ENCODE results near the gene CLEC16A.
A peak's percentile ranks its signal among the peaks of the same experiment; 100 is the strongest.

Gene CLEC16A

GRCh38 chr16:10931977-10932632 lies 12.3 kb upstream of the CLEC16A start:
- DNase-seq, result no peak
- Mint-ChIP-seq H3K36me3 (ENCODE audit: low read depth) (peaks cover 94% of the 10 kb centered on the region), H3K4me1 (ENCODE audit: low read depth) (peaks cover 62% of the 10 kb centered on the region), H3K9me3 (no peaks in the 10 kb centered on the region), H3K4me3 (no peak overlapping the region), H3K27me3 (no peaks in the 10 kb centered on the region), H3K27ac (no peak overlapping the region)

DNA sequence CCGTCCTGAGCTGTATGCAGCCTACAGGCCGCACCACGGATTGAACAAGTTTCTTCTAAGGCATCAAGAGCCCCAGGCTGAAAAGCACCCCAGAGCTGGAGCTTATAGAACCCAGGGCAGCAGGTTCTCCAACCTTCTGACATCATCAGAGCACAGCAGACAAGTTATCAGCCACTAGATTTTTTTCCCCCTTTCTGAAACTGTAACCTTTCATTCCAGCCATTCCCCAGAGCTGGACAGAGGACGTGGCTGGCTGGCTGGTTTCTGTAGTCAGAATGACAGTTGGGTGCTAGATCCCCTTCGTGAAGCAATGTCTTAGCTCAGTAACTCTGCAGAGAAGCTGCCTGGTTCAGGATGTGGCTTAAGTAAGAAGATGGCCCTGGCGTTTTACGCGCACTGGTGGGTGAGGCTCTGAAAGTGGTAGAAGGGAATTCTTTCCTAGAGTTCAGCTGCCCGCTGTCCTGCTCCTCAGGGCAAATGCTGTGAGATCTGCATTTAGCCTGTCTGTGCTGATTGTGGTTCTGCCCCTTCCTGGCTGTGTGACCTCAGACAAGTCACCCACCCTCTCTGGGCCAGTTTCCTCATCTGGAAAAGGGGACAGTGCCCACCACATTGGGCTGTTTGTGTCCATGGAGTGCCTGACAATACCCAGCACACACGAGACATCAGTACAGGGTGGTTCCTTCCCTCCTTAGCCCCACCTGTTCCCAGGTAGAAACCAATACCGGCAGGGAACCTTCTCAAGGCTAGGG lies 11.2 kb upstream of the CLEC16A start:
- Mint-ChIP-seq H3K4me3 (no peak overlapping the region), H3K27ac (no peak overlapping the region), H3K27me3 (no peaks in the 10 kb centered on the region), H3K4me1 (ENCODE audit: low read depth) (peaks cover 72% of the 10 kb centered on the region), H3K36me3 (ENCODE audit: low read depth) (peaks cover 94% of the 10 kb centered on the region), H3K9me3 (no peaks in the 10 kb centered on the region)
- DNase-seq, result no peak

DNA sequence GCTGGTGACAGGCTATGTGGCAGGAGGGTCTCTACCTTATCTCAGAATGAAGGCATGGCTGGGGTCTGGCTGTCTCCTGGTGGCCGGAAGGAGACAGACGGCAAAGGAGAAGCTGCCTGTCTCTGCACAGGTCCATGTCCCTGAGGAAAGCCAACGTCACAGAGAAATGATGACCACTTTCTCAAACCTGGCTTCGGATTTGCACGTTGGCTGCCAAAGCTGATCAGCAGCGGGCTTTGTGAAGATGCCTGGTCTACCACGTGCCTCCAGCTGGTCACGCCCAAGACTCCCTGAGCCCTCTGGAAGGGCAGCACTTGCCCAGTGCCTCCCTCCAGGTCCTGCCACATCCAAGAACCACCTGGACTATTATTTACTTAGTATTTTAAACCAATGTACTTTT lies 10.5 kb upstream of the CLEC16A start:
- no peak for DNase-seq
- H3K27ac Mint-ChIP-seq, result no peak overlapping the region
- H3K4me3 Mint-ChIP-seq, result no peak overlapping the region
- peaks cover 80% of the 10 kb centered on the region for H3K4me1 Mint-ChIP-seq (ENCODE audit: low read depth)
- peaks cover 94% of the 10 kb centered on the region for H3K36me3 Mint-ChIP-seq (ENCODE audit: low read depth)
- H3K27me3 Mint-ChIP-seq, result no peaks in the 10 kb centered on the region
- H3K9me3 Mint-ChIP-seq, result no peaks in the 10 kb centered on the region

DNA sequence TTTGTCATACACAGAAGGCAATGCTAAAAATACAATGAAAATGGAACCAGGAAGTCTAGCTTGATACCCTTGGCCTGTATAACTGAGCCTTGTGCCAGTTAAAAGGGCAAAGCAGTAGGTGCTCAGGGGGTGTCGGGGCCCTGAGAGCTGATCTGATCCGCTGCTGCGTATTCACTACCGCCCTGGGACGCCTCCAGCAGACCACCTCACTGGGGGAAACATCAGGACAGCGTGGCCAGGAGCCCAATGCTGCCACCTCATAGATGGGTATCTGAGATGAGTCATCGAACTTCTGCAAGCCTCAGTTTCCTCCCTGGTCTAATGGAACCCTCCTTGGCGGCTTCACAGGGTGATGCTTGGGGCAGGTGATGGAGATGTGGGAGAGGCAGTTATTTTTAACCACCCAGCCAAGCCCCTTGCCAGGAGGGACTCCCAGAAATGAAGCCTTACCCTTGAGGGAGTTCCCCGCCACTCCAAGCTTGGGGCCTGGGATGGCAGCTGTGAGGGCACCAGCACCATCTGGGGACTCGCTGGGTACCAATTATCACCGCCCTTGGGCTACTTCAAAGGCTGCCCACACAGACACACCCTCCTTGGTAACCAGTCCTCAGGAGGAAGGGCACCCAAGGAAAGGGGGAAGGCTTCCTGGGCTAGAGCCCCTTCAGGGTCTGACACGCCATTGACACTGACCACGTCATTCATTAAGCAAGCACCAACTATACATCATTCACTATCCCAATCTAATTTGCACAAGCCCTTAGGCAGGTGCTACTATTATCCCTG lies 9.8 kb upstream of the CLEC16A start:
- Mint-ChIP-seq H3K27ac (no peak overlapping the region), H3K9me3 (no peaks in the 10 kb centered on the region), H3K36me3 (ENCODE audit: low read depth) (peaks cover 94% of the 10 kb centered on the region), H3K4me1 (ENCODE audit: low read depth) (peaks cover 86% of the 10 kb centered on the region), H3K27me3 (no peaks in the 10 kb centered on the region), H3K4me3 (no peak overlapping the region)
- no peak for DNase-seq

GRCh38 chr16:10935226-10935915 lies 9.0 kb upstream of the CLEC16A start:
- Mint-ChIP-seq H3K9me3 (no peaks in the 10 kb centered on the region), H3K27me3 (no peaks in the 10 kb centered on the region), H3K36me3 (ENCODE audit: low read depth) (peaks cover 95% of the 10 kb centered on the region), H3K27ac (no peak overlapping the region), H3K4me1 (ENCODE audit: low read depth) (peaks cover 90% of the 10 kb centered on the region), H3K4me3 (no peak overlapping the region)
- DNase-seq, result no peak

- no peaks in the 10 kb centered on the region for H3K27me3 Mint-ChIP-seq
These were observed 7.9 kb upstream of the CLEC16A start for GRCh38 chr16:10936272-10936984.

GRCh38 chr16:10937068-10937859 lies 7.1 kb upstream of the CLEC16A start:
- no peak for DNase-seq
- H3K27me3 Mint-ChIP-seq, result no peaks in the 10 kb centered on the region
- peak overlapping the region; percentile 84 for H3K27ac Mint-ChIP-seq
- no peaks in the 10 kb centered on the region for H3K9me3 Mint-ChIP-seq
- peak overlapping the region; percentile 94 for H3K4me3 Mint-ChIP-seq
- peaks cover 82% of the 10 kb centered on the region for H3K4me1 Mint-ChIP-seq (ENCODE audit: low read depth)
- peaks cover 92% of the 10 kb centered on the region for H3K36me3 Mint-ChIP-seq (ENCODE audit: low read depth)

More at GRCh38 chr16:10936272-10936984, 7.9 kb upstream of the CLEC16A start:
- Mint-ChIP-seq H3K9me3 (no peaks in the 10 kb centered on the region), H3K4me3 (no peak overlapping the region), H3K4me1 (ENCODE audit: low read depth) (peaks cover 88% of the 10 kb centered on the region), H3K27ac (no peak overlapping the region), H3K36me3 (ENCODE audit: low read depth) (peaks cover 98% of the 10 kb centered on the region)
- no peak for DNase-seq

DNA sequence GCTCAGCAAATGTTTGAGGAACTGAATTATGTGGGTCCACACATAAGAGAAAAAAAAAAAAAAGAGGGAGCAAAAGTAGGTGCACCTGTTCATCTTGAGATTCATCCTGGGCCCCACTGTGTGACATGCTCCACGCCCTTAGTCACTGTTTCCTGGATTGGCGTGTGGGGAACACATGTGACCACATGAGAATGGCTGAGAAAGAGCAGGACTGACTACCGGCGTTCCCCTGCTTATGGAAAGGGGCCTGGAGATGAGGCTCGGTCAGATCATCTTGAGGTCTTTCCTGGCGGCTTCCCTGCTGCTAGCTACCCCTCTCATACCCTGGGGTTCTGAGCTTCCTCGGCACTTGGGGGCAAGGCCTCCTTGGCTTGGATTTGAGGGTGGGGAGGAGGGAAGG lies 6.0 kb upstream of the CLEC16A start:
- Mint-ChIP-seq H3K27me3 (no peaks in the 10 kb centered on the region), H3K36me3 (ENCODE audit: low read depth) (peaks cover 84% of the 10 kb centered on the region), H3K9me3 (no peaks in the 10 kb centered on the region), H3K4me3 (peak overlapping the region; percentile 94), H3K27ac (peak overlapping the region; percentile 84), H3K4me1 (ENCODE audit: low read depth) (peaks cover 86% of the 10 kb centered on the region)
- DNase-seq, result peak; percentile 45

DNA sequence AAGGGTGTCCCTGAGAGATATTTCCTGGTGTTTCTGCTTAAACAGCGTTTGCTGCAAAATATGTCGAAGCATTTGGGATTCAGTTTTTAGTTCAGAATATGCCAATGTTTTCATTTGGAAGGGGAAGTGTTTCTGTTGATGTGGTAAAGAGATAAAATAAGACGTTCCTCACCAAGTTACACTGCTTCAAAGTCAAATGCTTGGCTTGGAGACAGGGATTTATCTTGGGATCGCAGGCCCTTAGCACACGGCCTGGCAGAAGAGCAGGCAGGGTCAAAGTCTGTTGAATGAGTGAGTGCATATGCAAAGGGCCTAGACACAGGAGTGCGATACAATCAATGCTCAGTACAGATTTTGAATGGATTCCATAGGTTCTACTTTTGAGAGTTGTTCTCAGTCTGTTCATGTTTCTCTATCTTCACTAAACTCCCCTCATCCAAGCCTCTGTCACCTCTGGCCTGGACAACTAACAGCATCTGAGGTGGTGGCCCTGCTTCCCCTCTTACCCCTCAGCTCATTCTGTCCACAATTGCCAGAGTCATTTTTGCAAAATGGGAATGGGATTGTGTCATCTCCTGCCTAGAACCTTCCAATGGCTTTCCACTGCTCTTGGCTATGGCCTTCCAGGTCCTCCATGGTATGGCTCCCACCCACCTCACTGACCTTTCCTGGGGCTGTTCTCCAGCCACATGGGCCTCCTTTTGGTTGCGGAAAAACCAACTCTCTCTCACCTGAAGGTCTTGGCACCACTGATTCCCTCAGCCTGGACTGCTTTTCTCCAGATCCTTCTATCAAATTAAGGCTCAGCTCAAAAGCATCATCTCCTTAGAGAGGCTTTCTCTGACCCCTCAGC lies 5.3 kb upstream of the CLEC16A start:
- Mint-ChIP-seq H3K36me3 (ENCODE audit: low read depth) (peaks cover 77% of the 10 kb centered on the region), H3K4me3 (peak overlapping the region; percentile 94), H3K4me1 (ENCODE audit: low read depth) (peaks cover 84% of the 10 kb centered on the region), H3K27ac (peak overlapping the region; percentile 84), H3K9me3 (no peaks in the 10 kb centered on the region), H3K27me3 (no peaks in the 10 kb centered on the region)
- no peak for DNase-seq

DNA sequence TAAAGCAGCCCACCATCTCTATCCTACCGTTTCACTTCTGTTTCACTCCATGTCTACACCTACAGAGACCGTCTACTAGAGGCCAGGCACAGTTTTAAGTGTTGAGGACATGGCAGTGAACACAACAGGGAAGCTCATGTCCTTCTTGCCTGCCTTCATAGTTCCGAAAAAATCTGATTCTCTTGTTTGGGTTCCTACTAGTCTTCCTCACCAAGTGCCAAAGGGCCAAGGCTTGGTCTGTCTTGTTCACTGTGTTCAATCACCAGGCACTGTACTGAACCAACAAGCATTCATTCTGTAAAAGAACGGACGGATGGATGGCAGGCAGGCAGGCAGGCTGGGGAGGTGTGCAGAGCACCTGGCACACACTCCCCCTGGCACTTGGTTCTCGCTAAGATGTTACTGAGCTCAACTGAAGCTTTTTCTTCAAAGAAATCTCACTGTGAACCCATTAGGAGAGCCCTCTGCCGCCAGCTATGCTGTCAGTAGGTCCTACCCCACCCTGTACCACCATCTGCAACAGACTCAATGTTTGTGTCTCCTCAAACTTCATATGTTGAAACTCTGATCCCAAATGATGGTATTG lies 4.6 kb upstream of the CLEC16A start:
- H3K9me3 Mint-ChIP-seq, result no peaks in the 10 kb centered on the region
- H3K4me3 Mint-ChIP-seq, result peak overlapping the region; percentile 94
- no peaks in the 10 kb centered on the region for H3K27me3 Mint-ChIP-seq
- H3K4me1 Mint-ChIP-seq (ENCODE audit: low read depth), result peaks cover 81% of the 10 kb centered on the region
- peaks cover 73% of the 10 kb centered on the region for H3K36me3 Mint-ChIP-seq (ENCODE audit: low read depth)
- peak overlapping the region; percentile 93 for H3K27ac Mint-ChIP-seq
- no peak for DNase-seq

DNA sequence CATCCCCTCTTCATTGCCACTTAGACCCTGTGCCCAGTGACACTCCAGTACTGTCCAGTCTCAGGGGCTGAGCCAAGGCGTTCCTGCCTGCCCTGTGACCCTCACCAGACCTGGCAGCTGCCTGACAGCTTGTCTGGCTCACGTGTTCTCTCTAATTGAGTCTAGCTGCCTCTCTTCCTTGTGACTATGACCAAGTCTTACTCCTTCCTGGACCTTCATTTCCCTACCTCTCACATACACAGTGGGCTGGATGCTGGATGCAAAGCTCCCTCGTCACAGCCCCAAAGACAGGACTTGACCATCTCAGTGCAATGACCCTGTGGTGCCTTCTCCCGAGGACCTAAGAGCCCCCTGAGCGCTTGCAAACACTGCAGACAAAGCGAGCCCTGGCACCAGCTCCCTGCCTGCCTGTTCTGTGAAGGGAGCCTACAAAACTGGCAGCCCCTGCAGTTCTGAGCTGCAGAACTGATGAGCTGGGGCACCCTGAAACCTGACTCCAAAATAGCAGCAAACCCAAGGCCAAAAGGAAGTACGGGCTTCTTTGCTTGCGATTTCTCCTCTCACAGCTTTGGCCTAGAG lies 3.8 kb upstream of the CLEC16A start:
- Mint-ChIP-seq H3K36me3 (ENCODE audit: low read depth) (peaks cover 71% of the 10 kb centered on the region), H3K4me1 (ENCODE audit: low read depth) (peaks cover 80% of the 10 kb centered on the region), H3K4me3 (peak overlapping the region; percentile 94), H3K27ac (peak overlapping the region; percentile 93), H3K9me3 (no peaks in the 10 kb centered on the region), H3K27me3 (no peaks in the 10 kb centered on the region)
- no peak for DNase-seq

Data from activated T-cell treated with anti-CD3 and anti-CD28 coated beads, Interleukin-2, amount 50 U/mL, for 24 hours (primary cell).